Spleen (tissue), 11 donors: ENCODE data around the gene CEP170. TPM values are rescaled to one million over a fixed set of nuclear protein-coding genes. Genes with fewer than 3 reads are reported as not detected.
"Not testable (repeated sequence)": the region's sequence is repeated elsewhere in the genome, so short reads cannot be mapped to it uniquely, and the experiment has no call there.

Source experiments
- DNase-seq: peaks from one replicate; pipeline ENCODE4 v3.0.0-alpha.2; 2020
- H3K27ac ChIP-seq, 8 donors: fragments of 200-600 bp; sonication (generic) in 7 of 8; 1 replicate in 4 of 8; 2 replicates in 4 of 8; pipeline versions ENCODE4 v1.5.0 to v1.8.0; 2016 to 2021; ENCODE audit warnings: inconsistent platforms in 4 of 8, mild to moderate bottlenecking in 4 of 8, moderate library complexity in 1 of 8
- H3K27me3 ChIP-seq, 7 donors: fragments of 200-600 bp; sonication (generic) in 6 of 7; replicated peaks in 1 of 7; 1 replicate in 4 of 7; 2 replicates in 3 of 7; pipeline versions ENCODE4 v1.5.0 to v1.8.0; 2016 to 2021; ENCODE audit warnings: inconsistent platforms in 3 of 7, mild to moderate bottlenecking in 1 of 7
- H3K36me3 ChIP-seq, 6 donors: fragments of 200-600 bp; sonication (generic) in 5 of 6; 1 replicate in 4 of 6; 2 replicates in 2 of 6; pipeline versions ENCODE4 v1.5.0 to v1.8.0; 2016 to 2021; ENCODE audit warnings: inconsistent platforms in 2 of 6
- H3K4me1 ChIP-seq, 6 donors: fragments of 200-600 bp; sonication (generic) in 5 of 6; 1 replicate in 3 of 6; 2 replicates in 3 of 6; pipeline versions ENCODE4 v1.5.0 to v1.8.0; 2016 to 2021; ENCODE audit warnings: inconsistent platforms in 3 of 6
- H3K4me3 ChIP-seq, 8 donors: fragments of 200-600 bp; sonication (generic) in 7 of 8; 1 replicate in 4 of 8; 2 replicates in 4 of 8; pipeline versions ENCODE4 v1.5.0 to v1.8.0; 2016 to 2021; ENCODE audit warnings: inconsistent platforms in 4 of 8, mild to moderate bottlenecking in 4 of 8, moderate library complexity in 2 of 8
- H3K9me3 ChIP-seq, 8 donors: fragments of 200-600 bp; sonication (generic) in 7 of 8; 1 replicate in 4 of 8; 2 replicates in 4 of 8; pipeline versions ENCODE4 v1.5.0 to v1.8.0; 2016 to 2021; ENCODE audit warnings: inconsistent platforms in 4 of 8
- POLR2A ChIP-seq, 3 donors: fragments of 450-650 bp; IDR thresholded peaks; one replicate each; pipeline ENCODE4 v1.5.1; 2017; ENCODE audit warnings: antibody characterized with exemption in 3 of 3, mild to moderate bottlenecking in 1 of 3
- POLR2AphosphoS5 ChIP-seq, 3 donors: sonication (generic); formaldehyde crosslinking; IDR thresholded peaks; one replicate each; pipeline ENCODE4 v1.5.1; 2017; ENCODE audit warnings: antibody characterized with exemption in 3 of 3
- WGBS, 5 donors: extraction: QIAGEN DNeasy Blood & Tissue Kit in 3 of 5; methylation state at CpG; one replicate each; pipeline versions ENCODE4 v1.1.5 to v1.1.7; 2013 to 2018; 5-methylcytosine and 5-hydroxymethylcytosine counted together
- intact Hi-C: fragments of 100-400 bp; cut with DNase I; formaldehyde crosslinking; loops from one replicate; pipeline ENCODE4 v1.15.0; 2023; ENCODE audit warnings: low total_unique reads
- polyA plus RNA-seq, 3 donors: library from polyadenylated mRNA; stranded (reverse); fragments of 200-250 nt; gene quantifications; one replicate each; pipeline ENCODE4 v1.2.1, GENCODE V29; 2013
- total RNA-seq, 7 donors: library from RNA; depleted of rRNA in 3 of 7; stranded (reverse); fragments of >200 nt in 3 of 7; fragmentation: NEBNext Ultra II Directional in 4 of 7; extraction: Animal tissue kit (Norgen Biotek cat#: 25700) in 4 of 7; gene quantifications; one replicate each; pipeline versions ENCODE4 v1.1.0 to v1.2.1, GENCODE V29; 2016 to 2021
- TF ChIP-seq, protein P1 (sequence below), 11 experiments: fragments of 200-600 bp in 7 of 11; fragments of 450-650 bp in 4 of 11; sonication (generic) in 4 of 11; IDR thresholded peaks in 8 of 11; conservative IDR thresholded peaks in 3 of 11; 1 replicate in 7 of 11; 2 replicates in 4 of 11; pipeline versions ENCODE4 v1.4.0 to v1.8.0; 2016 to 2021; ENCODE audit warnings: antibody characterized with exemption in 11 of 11, inconsistent platforms in 4 of 11, mild to moderate bottlenecking in 1 of 11
- donor health status: healthy with polysubstance abuse.
- donor health status: DM: no; HTN: no; CAD: no; lungs with moderate emphysema.
- donor health status: DM: no; HTN: no; CAD: no.
- donor health status: Bipolar disorder and iron deficiency.
- donor health status: healthy.
- donor health status: DM: no; HTN: no; CAD: no.
- donor health status: DM: yes; HTN: yes; CAD: no.

CEP170 gene
- total and polyA plus RNA-seq, 10 donors = 17.3 to 92.8 (median 73.5) TPM

GRCh38 chr1:243229526-243229925 is 25.6 kb downstream of the CEP170 start:
- no peak for TF ChIP-seq POLR2A (IDR thresholded peaks at IDR 0.05)
- TF ChIP-seq, protein P1, sequence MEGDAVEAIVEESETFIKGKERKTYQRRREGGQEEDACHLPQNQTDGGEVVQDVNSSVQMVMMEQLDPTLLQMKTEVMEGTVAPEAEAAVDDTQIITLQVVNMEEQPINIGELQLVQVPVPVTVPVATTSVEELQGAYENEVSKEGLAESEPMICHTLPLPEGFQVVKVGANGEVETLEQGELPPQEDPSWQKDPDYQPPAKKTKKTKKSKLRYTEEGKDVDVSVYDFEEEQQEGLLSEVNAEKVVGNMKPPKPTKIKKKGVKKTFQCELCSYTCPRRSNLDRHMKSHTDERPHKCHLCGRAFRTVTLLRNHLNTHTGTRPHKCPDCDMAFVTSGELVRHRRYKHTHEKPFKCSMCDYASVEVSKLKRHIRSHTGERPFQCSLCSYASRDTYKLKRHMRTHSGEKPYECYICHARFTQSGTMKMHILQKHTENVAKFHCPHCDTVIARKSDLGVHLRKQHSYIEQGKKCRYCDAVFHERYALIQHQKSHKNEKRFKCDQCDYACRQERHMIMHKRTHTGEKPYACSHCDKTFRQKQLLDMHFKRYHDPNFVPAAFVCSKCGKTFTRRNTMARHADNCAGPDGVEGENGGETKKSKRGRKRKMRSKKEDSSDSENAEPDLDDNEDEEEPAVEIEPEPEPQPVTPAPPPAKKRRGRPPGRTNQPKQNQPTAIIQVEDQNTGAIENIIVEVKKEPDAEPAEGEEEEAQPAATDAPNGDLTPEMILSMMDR (IDR thresholded peaks at IDR 0.05 in 8 of 11, conservative IDR thresholded peaks at IDR 0.05 in 3 of 11) = no peak
- no peak for TF ChIP-seq POLR2AphosphoS5 (IDR thresholded peaks at IDR 0.05)
- Histone ChIP-seq H3K36me3 (peaks cover 0 to 42% (median 4%) of the 10 kb centered on the region in 6 donors), H3K4me1 (peaks cover 0 to 5% (median 0%) of the 10 kb centered on the region in 6 donors), H3K4me3 (no peak overlapping the region), H3K27ac (no peak overlapping the region), H3K9me3 (peaks cover 16 to 54% (median 46%) of the 10 kb centered on the region in 8 donors), H3K27me3 (no peaks in the 10 kb centered on the region)
- 65 to 100% (median 100%) methylated on average over 1 of the region's 1 CpG for WGBS, 5 donors
- intact Hi-C loops = no loop called here
- DNase-seq = no peak

DNA sequence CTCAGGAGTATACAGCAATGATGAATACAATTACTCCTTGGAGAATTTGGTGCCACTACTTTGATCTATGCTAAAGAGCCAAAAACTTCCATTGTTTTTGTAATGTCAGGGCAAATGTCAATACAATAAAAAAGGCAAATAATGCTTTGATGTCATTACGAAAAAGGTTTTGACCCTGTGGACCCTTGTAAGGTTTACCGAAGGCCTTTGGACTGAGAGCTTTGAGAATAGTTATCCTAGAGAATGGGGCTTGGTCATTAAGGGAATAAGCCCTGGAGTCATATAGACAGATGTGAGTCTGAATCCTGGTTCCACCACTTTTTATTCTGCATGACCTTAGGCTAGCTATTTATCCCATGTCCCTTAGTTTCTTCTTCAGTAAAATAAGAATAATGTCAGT is 27.5 kb downstream of the CEP170 start:
- Histone ChIP-seq H3K9me3 (peaks cover 16 to 42% (median 38%) of the 10 kb centered on the region in 8 donors), H3K4me3 (no peak overlapping the region), H3K36me3 (peaks cover 0 to 54% (median 13%) of the 10 kb centered on the region in 6 donors), H3K4me1 (peaks cover 0 to 5% (median 0%) of the 10 kb centered on the region in 6 donors), H3K27me3 (no peaks in the 10 kb centered on the region), H3K27ac (no peak overlapping the region)
- no peak for DNase-seq
- intact Hi-C loops = no loop called here
- TF ChIP-seq, protein P1 (IDR thresholded peaks at IDR 0.05 in 8 of 11, conservative IDR thresholded peaks at IDR 0.05 in 3 of 11) = no peak
- TF ChIP-seq POLR2AphosphoS5 (IDR thresholded peaks at IDR 0.05) (no peak), POLR2A (IDR thresholded peaks at IDR 0.05) (no peak)
- 90 to 94% (median 93%) methylated on average over 2 of the region's 2 CpGs for WGBS, 5 donors

- Histone ChIP-seq H3K27ac (no peak overlapping the region), H3K27me3 (no peaks in the 10 kb centered on the region)
- no peak for DNase-seq
These were observed 37.0 kb downstream of the CEP170 start for GRCh38 chr1:243218059-243218458.

GRCh38 chr1:243217349-243217748 is 37.7 kb downstream of the CEP170 start:
- no peak overlapping the region for H3K27ac ChIP-seq
- H3K4me1 ChIP-seq = peaks cover 0 to 6% (median 0%) of the 10 kb centered on the region in 6 donors
- H3K27me3 ChIP-seq = no peaks in the 10 kb centered on the region
- no peaks in the 10 kb centered on the region for H3K9me3 ChIP-seq
- no peak overlapping the region for H3K4me3 ChIP-seq
- intact Hi-C loops = no loop called here
- peaks cover 3 to 72% (median 22%) of the 10 kb centered on the region in 6 donors for H3K36me3 ChIP-seq
- TF ChIP-seq, protein P1 (IDR thresholded peaks at IDR 0.05 in 8 of 11, conservative IDR thresholded peaks at IDR 0.05 in 3 of 11) = no peak
- TF ChIP-seq POLR2A (IDR thresholded peaks at IDR 0.05) (no peak), POLR2AphosphoS5 (IDR thresholded peaks at IDR 0.05) (no peak)
- DNase-seq = no peak
- 91 to 98% (median 94%) methylated on average over 2 of the region's 2 CpGs for WGBS, 5 donors

More at GRCh38 chr1:243218059-243218458, 37.0 kb downstream of the CEP170 start:
- TF ChIP-seq POLR2A (IDR thresholded peaks at IDR 0.05) = no peak
- Histone ChIP-seq H3K36me3 (peaks cover 3 to 79% (median 24%) of the 10 kb centered on the region in 6 donors), H3K4me1 (peaks cover 0 to 6% (median 0%) of the 10 kb centered on the region in 6 donors), H3K9me3 (no peaks in the 10 kb centered on the region), H3K4me3 (no peak overlapping the region)
- intact Hi-C loops = no loop called here

GRCh38 chr1:243216741-243217140 is 38.3 kb downstream of the CEP170 start:
- 84 to 97% (median 94%) methylated on average over 2 of the region's 2 CpGs for WGBS, 5 donors
- no peak for DNase-seq
- TF ChIP-seq POLR2AphosphoS5 (IDR thresholded peaks at IDR 0.05) (no peak), POLR2A (IDR thresholded peaks at IDR 0.05) (no peak)
- TF ChIP-seq, protein P1 (IDR thresholded peaks at IDR 0.05 in 8 of 11, conservative IDR thresholded peaks at IDR 0.05 in 3 of 11) = no peak

GRCh38 chr1:243215276-243215875 is 39.7 kb downstream of the CEP170 start:
- 87 to 94% (median 88%) methylated on average over 11 to 12 of the region's 12 CpGs for WGBS, 5 donors
- H3K27me3 ChIP-seq, H3K4me1 ChIP-seq, H3K9me3 ChIP-seq, H3K4me3 ChIP-seq, intact Hi-C loops, H3K27ac ChIP-seq, DNase-seq: not testable (repeated sequence)
- H3K36me3 ChIP-seq = peaks cover 0 to 61% (median 5%) of the 10 kb centered on the region in 6 donors

More at GRCh38 chr1:243216741-243217140, 38.3 kb downstream of the CEP170 start:
- H3K4me1 ChIP-seq = peaks cover 0 to 6% (median 0%) of the 10 kb centered on the region in 6 donors
- intact Hi-C loops = no loop called here
- H3K27ac ChIP-seq = no peak overlapping the region
- H3K4me3 ChIP-seq = no peak overlapping the region
- H3K36me3 ChIP-seq = peaks cover 3 to 66% (median 18%) of the 10 kb centered on the region in 6 donors
- no peaks in the 10 kb centered on the region for H3K9me3 ChIP-seq
- H3K27me3 ChIP-seq = no peaks in the 10 kb centered on the region
